MM.1S (cell line): ENCODE results near the gene GALNT12.

Experiments
- DNase-seq: peaks from one replicate; pipeline ENCODE4 v3.0.0-alpha.2; 2015
- H2AFZ ChIP-seq: fragments of 300-600 bp; sonication (generic); 2 replicates; pipeline ENCODE4 v1.6.0; 2016; ENCODE audit warnings: antibody characterized with exemption, low read length
- H3F3A ChIP-seq: fragments of 300-600 bp; sonication (generic); 2 replicates; pipeline ENCODE4 v1.6.1; 2016; ENCODE audit warnings: mild to moderate bottlenecking, antibody characterized with exemption, low read length, moderate library complexity, mixed read lengths; ENCODE audit not compliant: insufficient read depth
- H3K27ac ChIP-seq: fragments of 300-600 bp; sonication (generic); 2 replicates; pipeline ENCODE4 v1.5.1; 2016; ENCODE audit warnings: mild to moderate bottlenecking, low read length
- H3K27me3 ChIP-seq: fragments of 300-600 bp; sonication (generic); replicated peaks from 2 replicates; pipeline ENCODE4 v1.6.0; 2016; ENCODE audit warnings: low read length; ENCODE audit not compliant: insufficient read depth
- H3K36me3 ChIP-seq: fragments of 300-600 bp; sonication (generic); replicated peaks from 2 replicates; pipeline ENCODE4 v1.6.1; 2016; ENCODE audit warnings: mild to moderate bottlenecking, low read length, mixed read lengths; ENCODE audit not compliant: insufficient read depth
- H3K4me1 ChIP-seq: fragments of 300-600 bp; sonication (generic); 2 replicates; pipeline ENCODE4 v1.6.1; 2016; ENCODE audit warnings: low read length, mixed read lengths
- H3K4me2 ChIP-seq: fragments of 300-600 bp; sonication (generic); 2 replicates; pipeline ENCODE4 v1.6.0; 2016; ENCODE audit warnings: low read depth, low read length
- H3K4me3 ChIP-seq: fragments of 300-600 bp; sonication (generic); 2 replicates; pipeline ENCODE4 v1.5.1; 2016; ENCODE audit warnings: low read length, mixed read lengths
- H3K79me2 ChIP-seq: fragments of 300-600 bp; sonication (generic); 2 replicates; pipeline ENCODE4 v1.6.1; 2016; ENCODE audit warnings: mixed run types, low read length, mixed read lengths
- H3K9ac ChIP-seq: fragments of 300-600 bp; sonication (generic); 2 replicates; pipeline ENCODE4 v1.6.1; 2016; ENCODE audit warnings: low read length, mixed read lengths
- H3K9me2 ChIP-seq: fragments of 300-600 bp; sonication (generic); replicated peaks from 2 replicates; pipeline ENCODE4 v1.6.1; 2016; ENCODE audit warnings: mild to moderate bottlenecking, low read length, mixed read lengths; ENCODE audit not compliant: insufficient read depth
- H3K9me3 ChIP-seq: fragments of 300-600 bp; sonication (generic); replicated peaks from 2 replicates; pipeline ENCODE4 v1.6.1; 2016; ENCODE audit warnings: mild to moderate bottlenecking, low read length, mixed read lengths; ENCODE audit not compliant: insufficient read depth
- H4K20me1 ChIP-seq: fragments of 300-600 bp; sonication (generic); 2 replicates; pipeline ENCODE4 v1.6.1; 2016; ENCODE audit warnings: mild to moderate bottlenecking, low read length, moderate library complexity, mixed read lengths; ENCODE audit not compliant: insufficient read depth
- EZH2 ChIP-seq: fragments of 300-600 bp; sonication (generic); optimal IDR thresholded peaks from 2 replicates; pipeline ENCODE3; 2017; ENCODE audit warnings: low read depth, mild to moderate bottlenecking, antibody characterized with exemption, low read length, mixed read lengths
- EZH2phosphoT487 ChIP-seq: fragments of 300-600 bp; sonication (generic); IDR thresholded peaks from 2 replicates; pipeline ENCODE4 v1.6.1; 2018; ENCODE audit warnings: antibody characterized with exemption, low read length
- TF ChIP-seq, protein P1 (sequence below): fragments of 300-600 bp; sonication (generic); IDR thresholded peaks from 2 replicates; pipeline ENCODE4 v1.5.1; 2016; ENCODE audit warnings: antibody characterized with exemption, low read length, mixed read lengths

GALNT12 gene

DNA sequence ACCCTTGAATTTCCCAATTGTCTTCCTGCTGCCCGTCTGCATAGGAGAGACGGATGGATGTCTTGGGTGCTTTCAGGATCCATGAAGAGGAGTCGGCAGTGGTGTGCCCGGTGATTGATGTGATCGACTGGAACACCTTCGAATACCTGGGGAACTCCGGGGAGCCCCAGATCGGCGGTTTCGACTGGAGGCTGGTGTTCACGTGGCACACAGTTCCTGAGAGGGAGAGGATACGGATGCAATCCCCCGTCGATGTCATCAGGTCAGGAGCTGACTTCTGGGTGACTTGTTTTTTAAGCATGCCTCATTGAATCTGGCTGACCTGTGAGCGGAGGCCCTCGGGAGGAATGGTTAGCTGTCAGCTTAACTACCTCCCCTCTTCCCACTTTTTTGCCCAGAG lies 24.2 kb downstream of the GALNT12 start:
- DNase-seq, result no peak
- Histone ChIP-seq H3K4me3 (no peak overlapping the region), H3K27ac (no peak overlapping the region), H3K27me3 (no peaks in the 10 kb centered on the region), H4K20me1 (no peaks in the 10 kb centered on the region), H3F3A (no peaks in the 10 kb centered on the region), H3K4me2 (no peak overlapping the region), H3K9me3 (no peaks in the 10 kb centered on the region), H3K36me3 (no peaks in the 10 kb centered on the region), H3K9me2 (no peaks in the 10 kb centered on the region), H3K4me1 (no peaks in the 10 kb centered on the region), H2AFZ (no peak overlapping the region), H3K79me2 (no peaks in the 10 kb centered on the region), H3K9ac (no peak overlapping the region)
- TF ChIP-seq EZH2, result no peak
- TF ChIP-seq, protein P1, sequence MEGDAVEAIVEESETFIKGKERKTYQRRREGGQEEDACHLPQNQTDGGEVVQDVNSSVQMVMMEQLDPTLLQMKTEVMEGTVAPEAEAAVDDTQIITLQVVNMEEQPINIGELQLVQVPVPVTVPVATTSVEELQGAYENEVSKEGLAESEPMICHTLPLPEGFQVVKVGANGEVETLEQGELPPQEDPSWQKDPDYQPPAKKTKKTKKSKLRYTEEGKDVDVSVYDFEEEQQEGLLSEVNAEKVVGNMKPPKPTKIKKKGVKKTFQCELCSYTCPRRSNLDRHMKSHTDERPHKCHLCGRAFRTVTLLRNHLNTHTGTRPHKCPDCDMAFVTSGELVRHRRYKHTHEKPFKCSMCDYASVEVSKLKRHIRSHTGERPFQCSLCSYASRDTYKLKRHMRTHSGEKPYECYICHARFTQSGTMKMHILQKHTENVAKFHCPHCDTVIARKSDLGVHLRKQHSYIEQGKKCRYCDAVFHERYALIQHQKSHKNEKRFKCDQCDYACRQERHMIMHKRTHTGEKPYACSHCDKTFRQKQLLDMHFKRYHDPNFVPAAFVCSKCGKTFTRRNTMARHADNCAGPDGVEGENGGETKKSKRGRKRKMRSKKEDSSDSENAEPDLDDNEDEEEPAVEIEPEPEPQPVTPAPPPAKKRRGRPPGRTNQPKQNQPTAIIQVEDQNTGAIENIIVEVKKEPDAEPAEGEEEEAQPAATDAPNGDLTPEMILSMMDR, result no peak
- no peak for TF ChIP-seq EZH2phosphoT487

DNA sequence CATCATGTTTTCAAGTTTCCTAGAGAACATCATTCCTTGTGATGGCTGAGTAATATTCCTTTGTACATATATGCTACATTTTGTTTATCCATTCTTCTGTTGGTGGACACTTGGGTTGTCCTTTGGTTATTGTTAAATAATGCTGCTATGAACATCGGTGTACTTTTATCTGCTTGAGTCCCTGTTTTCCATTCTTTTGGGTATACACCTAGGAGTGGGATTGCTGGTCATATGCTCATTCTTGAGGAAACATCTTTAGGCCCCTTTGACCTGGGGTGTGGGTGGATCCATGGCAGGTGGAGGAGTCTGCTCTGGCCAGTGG lies 25.3 kb downstream of the GALNT12 start:
- DNase-seq, result no peak
- Histone ChIP-seq H3K4me1 (no peaks in the 10 kb centered on the region), H3K9me3 (no peaks in the 10 kb centered on the region), H3K36me3 (no peaks in the 10 kb centered on the region), H3K79me2 (no peaks in the 10 kb centered on the region), H3K9me2 (no peaks in the 10 kb centered on the region), H3K27me3 (no peaks in the 10 kb centered on the region), H3K4me3 (no peak overlapping the region), H3K4me2 (no peak overlapping the region), H3F3A (no peaks in the 10 kb centered on the region), H4K20me1 (no peaks in the 10 kb centered on the region), H2AFZ (no peak overlapping the region), H3K9ac (no peak overlapping the region), H3K27ac (no peak overlapping the region)
- TF ChIP-seq, protein P1, result no peak
- no peak for TF ChIP-seq EZH2phosphoT487
- no peak for TF ChIP-seq EZH2

DNA sequence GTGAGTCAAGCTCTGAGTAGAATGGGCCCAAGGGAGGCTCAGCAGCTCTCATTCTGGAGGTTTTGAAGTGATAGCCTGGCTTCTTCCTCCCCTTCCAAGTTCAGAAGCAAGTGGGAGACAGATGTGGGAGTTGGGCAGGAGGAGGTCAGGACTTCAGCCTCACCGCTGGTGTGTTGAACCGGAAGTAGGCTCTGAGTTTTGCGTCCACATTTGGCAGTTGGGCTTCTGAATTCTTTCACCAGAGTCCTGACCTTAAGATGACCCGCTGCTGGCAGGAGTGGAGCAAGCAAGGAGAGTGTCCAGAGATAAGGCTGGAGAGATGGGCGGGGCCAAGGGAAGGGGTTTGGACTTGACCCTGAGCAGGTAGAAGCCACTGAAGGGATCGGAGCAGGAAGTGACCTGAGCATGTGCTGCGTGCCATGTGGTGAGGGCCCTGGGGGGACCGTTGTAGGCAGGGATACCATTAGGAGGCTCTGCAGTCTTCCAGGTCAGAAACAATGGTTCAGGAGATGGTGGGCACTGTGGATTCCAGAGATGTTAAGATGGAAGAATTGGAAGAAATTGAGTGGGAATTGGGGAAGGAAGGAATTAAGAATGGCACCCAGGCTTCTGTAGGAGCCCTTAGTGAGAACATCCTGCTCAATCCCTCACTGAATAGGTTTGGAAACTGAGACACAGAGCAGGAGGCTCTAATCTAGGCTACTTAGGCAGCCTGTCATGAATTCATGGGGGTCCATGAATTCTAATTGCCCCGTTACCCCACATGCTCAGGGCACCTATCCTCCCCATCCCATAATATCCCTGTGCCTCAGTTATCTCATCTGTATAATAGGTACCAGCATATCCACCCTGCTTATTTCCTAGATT lies 25.9 kb downstream of the GALNT12 start:
- Histone ChIP-seq H3K4me3 (no peak overlapping the region), H3K4me1 (no peaks in the 10 kb centered on the region), H3K9ac (no peak overlapping the region), H3K79me2 (no peaks in the 10 kb centered on the region), H3F3A (no peaks in the 10 kb centered on the region), H3K27ac (no peak overlapping the region), H3K4me2 (no peak overlapping the region), H2AFZ (no peak overlapping the region), H3K9me3 (no peaks in the 10 kb centered on the region), H3K9me2 (no peaks in the 10 kb centered on the region), H3K36me3 (no peaks in the 10 kb centered on the region), H3K27me3 (no peaks in the 10 kb centered on the region), H4K20me1 (no peaks in the 10 kb centered on the region)
- TF ChIP-seq, protein P1, result no peak
- DNase-seq, result no peak
